ENCODE measurements around the gene OR8G1. TPM values are rescaled to one million over a fixed set of nuclear protein-coding genes. Genes with fewer than 3 reads are reported as not detected.
"Not testable (repeated sequence)": the region's sequence is repeated elsewhere in the genome, so short reads cannot be mapped to it uniquely, and the experiment has no call there.

OR8G1 gene
- total and polyA plus RNA-seq, 8 donors: not detected

DNA sequence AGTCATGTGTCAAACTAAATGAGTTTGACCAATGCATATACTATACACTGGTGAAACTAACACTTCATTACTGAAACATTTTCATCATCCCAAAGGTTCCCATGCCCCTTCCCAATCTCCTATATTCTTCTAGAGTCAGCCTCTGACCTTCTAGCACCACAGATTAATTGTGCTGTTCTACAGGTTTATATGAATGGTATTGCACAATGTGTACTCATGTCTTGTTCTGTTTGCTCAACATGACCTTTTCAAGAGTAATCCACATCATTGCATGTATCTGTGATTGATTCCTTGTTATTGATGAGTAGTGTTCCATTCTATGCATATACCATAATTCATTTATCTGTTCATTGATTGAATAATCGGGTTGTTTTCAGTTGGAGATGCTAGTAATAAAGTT lies 7.5 kb upstream of the OR8G1 start:
- peaks cover 0 to 11% (median 0%) of the 10 kb centered on the region in 3 donors for H3K4me1 ChIP-seq
- peaks cover 0 to 6% (median 0%) of the 10 kb centered on the region in 4 donors for H3K27me3 ChIP-seq
- WGBS, 2 donors: 6 to 17% methylated on average over 1 of the region's 1 CpG
- no peak for FAIRE-seq
- H3K36me3 ChIP-seq: no peaks in the 10 kb centered on the region
- intact Hi-C loops (cut with DNase I): no loop called here
- peak in 2 of 4 donors; percentile 43 to 73 for ATAC-seq
- DNase-seq: no peak
- no peak overlapping the region for H3K27ac ChIP-seq
- TF ChIP-seq, protein P1, sequence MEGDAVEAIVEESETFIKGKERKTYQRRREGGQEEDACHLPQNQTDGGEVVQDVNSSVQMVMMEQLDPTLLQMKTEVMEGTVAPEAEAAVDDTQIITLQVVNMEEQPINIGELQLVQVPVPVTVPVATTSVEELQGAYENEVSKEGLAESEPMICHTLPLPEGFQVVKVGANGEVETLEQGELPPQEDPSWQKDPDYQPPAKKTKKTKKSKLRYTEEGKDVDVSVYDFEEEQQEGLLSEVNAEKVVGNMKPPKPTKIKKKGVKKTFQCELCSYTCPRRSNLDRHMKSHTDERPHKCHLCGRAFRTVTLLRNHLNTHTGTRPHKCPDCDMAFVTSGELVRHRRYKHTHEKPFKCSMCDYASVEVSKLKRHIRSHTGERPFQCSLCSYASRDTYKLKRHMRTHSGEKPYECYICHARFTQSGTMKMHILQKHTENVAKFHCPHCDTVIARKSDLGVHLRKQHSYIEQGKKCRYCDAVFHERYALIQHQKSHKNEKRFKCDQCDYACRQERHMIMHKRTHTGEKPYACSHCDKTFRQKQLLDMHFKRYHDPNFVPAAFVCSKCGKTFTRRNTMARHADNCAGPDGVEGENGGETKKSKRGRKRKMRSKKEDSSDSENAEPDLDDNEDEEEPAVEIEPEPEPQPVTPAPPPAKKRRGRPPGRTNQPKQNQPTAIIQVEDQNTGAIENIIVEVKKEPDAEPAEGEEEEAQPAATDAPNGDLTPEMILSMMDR (IDR thresholded peaks at IDR 0.05): no peak
- H3K9me3 ChIP-seq: peaks cover 0 to 4% (median 0%) of the 10 kb centered on the region in 4 donors
- no peak overlapping the region for H3K4me3 ChIP-seq

DNA sequence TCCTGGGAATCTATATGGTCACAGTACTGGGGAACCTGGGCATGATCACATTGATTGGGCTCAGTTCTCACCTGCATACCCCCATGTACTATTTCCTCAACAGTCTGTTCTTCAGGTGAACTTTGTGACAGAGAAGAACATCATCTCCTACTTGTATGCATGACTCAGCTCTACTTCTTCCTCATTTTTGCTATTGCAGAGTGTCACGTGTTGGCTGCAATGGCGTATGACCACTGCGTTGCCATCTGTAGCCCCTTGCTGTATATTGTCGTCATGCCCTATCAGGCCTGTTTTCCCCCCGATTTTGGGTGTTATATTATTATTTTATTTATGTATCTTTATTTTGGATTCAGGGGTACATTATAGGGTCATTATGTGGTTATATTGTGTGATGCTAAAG lies 2.4 kb upstream of the OR8G1 start:
- Histone ChIP-seq H3K36me3 (no peaks in the 10 kb centered on the region), H3K4me3 (no peak overlapping the region), H3K27ac (no peak overlapping the region), H3K27me3 (no peaks in the 10 kb centered on the region), H3K4me1 (peaks cover 0 to 5% (median 0%) of the 10 kb centered on the region in 3 donors), H3K9me3 (no peaks in the 10 kb centered on the region)
- TF ChIP-seq, protein P1 (IDR thresholded peaks at IDR 0.05): no peak
- 65 to 70% methylated on average over 5 of the region's 5 CpGs for WGBS, 2 donors
- no peak for ATAC-seq
- intact Hi-C loops (cut with DNase I): no loop called here
- no peak for FAIRE-seq
- no peak for DNase-seq

DNA sequence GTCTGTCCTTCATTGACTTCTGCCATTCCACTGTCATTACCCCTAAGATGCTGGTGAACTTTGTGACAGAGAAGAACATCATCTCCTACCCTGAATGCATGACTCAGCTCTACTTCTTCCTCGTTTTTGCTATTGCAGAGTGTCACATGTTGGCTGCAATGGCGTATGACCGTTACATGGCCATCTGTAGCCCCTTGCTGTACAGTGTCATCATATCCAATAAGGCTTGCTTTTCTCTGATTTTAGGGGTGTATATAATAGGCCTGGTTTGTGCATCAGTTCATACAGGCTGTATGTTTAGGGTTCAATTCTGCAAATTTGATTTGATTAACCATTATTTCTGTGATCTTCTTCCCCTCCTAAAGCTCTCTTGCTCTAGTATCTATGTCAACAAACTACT lies 9.0 kb downstream of the OR8G1 start:
- intact Hi-C loops (cut with DNase I); H3K36me3 ChIP-seq; H3K4me3 ChIP-seq; H3K27ac ChIP-seq; H3K4me1 ChIP-seq; DNase-seq; H3K9me3 ChIP-seq; ATAC-seq; H3K27me3 ChIP-seq; FAIRE-seq: not testable (repeated sequence)
- 56 to 68% methylated on average over 3 of the region's 3 CpGs for WGBS, 2 donors

DNA sequence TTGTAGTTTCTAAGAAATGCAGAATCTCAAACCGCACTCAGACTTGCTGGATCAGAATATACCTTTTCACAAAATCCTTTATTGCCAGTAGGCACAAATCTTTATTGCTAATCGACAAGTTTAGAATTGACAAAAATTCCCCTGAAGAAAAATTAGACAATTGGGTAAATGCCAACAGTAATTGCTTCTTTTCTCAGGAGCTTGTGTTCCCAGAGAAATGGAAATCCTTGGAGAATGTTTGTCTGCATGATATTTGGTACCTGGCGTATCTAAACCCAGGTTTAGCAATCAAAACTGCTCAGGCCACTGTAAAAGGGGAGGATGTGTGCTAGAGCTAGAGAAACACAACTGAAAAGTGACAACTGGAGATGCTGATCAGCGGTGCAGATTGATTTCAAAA lies 15.2 kb downstream of the OR8G1 start, which contains the start of gene OR8G5:
Gene OR8G5, plus strand, starts transcription at position 301 of the 400 bp plus-strand sequence. CDS start 8,556 bp downstream, outside the sequence.
- ATAC-seq (no peak), FAIRE-seq (no peak), DNase-seq (no peak)
- H3K9me3 ChIP-seq: no peaks in the 10 kb centered on the region
- H3K27ac ChIP-seq: no peak within 1 kb of the TSS
- H3K36me3 ChIP-seq: no peaks in the 10 kb centered on the region
- TF ChIP-seq, protein P1 (IDR thresholded peaks at IDR 0.05): no peak
- 55 to 75% methylated on average over 4 of the region's 4 CpGs for WGBS, 2 donors
- H3K4me1 ChIP-seq: no peaks in the 10 kb centered on the region
- H3K4me3 ChIP-seq: no peak within 1 kb of the TSS
- intact Hi-C loops (cut with DNase I): no loop called here
- H3K27me3 ChIP-seq: peaks cover 0 to 4% (median 0%) of the 10 kb centered on the region in 4 donors

DNA sequence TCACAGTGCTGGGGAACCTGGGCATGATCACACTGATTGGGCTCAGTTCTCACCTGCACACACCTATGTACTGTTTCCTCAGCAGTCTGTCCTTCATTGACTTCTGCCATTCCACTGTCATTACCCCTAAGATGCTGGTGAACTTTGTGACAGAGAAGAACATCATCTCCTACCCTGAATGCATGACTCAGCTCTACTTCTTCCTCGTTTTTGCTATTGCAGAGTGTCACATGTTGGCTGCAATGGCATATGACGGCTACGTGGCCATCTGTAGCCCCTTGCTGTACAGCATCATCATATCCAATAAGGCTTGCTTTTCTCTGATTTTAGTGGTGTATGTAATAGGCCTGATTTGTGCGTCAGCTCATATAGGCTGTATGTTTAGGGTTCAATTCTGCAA lies 24.1 kb downstream of the OR8G1 start:
- H3K4me1 ChIP-seq; H3K9me3 ChIP-seq; FAIRE-seq; H3K4me3 ChIP-seq; H3K27me3 ChIP-seq; H3K36me3 ChIP-seq; intact Hi-C loops (cut with DNase I); ATAC-seq; DNase-seq; H3K27ac ChIP-seq: not testable (repeated sequence)
- WGBS, 2 donors: 64 to 68% methylated on average over 4 of the region's 4 CpGs

DNA sequence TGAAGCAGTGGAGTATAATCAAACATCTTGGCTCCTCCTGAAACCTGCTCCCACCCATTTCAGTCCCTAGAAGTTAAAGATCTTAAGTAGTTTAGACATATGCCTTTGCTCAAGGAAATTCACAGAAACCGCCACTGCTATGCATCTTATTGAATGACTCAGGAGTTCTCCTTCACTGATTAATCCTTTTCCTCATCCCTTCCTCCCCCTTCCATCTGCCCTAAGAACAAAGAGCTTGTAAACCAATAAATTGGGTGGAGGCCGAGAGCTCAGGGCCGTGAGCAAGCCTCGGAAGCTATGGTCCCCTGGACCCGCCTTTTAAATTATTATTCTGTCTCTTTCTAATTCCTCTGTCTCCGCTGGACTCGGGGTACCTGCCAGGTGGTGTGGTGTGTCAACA lies 30.0 kb downstream of the OR8G1 start:
- FAIRE-seq; H3K27me3 ChIP-seq; H3K9me3 ChIP-seq; DNase-seq; H3K27ac ChIP-seq; ATAC-seq; H3K36me3 ChIP-seq; H3K4me3 ChIP-seq; intact Hi-C loops (cut with DNase I); H3K4me1 ChIP-seq: not testable (repeated sequence)
- WGBS, 2 donors: 58 to 73% methylated on average over 7 of the region's 7 CpGs
